Measurements from ENCODE around the gene ZBTB16. TPM values are rescaled to one million over a fixed set of nuclear protein-coding genes. Genes with fewer than 3 reads are reported as not detected.

ZBTB16 gene
- total RNA-seq, 1 experiment from 2014 or later = 0.21 TPM

DNA sequence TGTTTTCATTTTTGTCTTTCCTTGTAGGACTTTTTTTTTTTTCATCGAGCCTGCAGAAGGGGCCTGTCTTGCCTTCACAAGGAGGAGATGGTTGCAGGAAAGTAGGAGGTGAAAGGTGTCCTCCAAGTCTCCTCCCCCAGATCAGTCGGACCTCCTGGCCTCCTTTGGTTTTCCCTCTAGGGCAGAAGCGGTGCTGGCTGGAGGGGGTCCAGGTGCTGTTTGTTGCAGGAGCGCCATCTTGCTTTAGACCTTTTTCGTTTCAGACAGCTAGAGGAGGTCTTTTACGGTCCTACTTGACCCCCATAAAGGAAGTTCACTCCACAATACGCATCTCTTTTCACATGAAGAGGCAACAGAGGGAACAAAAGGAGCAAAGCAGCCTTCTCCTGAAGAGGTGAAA, 66.0 kb downstream of the ZBTB16 start:
- TF ChIP-seq, protein P1, sequence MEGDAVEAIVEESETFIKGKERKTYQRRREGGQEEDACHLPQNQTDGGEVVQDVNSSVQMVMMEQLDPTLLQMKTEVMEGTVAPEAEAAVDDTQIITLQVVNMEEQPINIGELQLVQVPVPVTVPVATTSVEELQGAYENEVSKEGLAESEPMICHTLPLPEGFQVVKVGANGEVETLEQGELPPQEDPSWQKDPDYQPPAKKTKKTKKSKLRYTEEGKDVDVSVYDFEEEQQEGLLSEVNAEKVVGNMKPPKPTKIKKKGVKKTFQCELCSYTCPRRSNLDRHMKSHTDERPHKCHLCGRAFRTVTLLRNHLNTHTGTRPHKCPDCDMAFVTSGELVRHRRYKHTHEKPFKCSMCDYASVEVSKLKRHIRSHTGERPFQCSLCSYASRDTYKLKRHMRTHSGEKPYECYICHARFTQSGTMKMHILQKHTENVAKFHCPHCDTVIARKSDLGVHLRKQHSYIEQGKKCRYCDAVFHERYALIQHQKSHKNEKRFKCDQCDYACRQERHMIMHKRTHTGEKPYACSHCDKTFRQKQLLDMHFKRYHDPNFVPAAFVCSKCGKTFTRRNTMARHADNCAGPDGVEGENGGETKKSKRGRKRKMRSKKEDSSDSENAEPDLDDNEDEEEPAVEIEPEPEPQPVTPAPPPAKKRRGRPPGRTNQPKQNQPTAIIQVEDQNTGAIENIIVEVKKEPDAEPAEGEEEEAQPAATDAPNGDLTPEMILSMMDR (IDR thresholded peaks at IDR 0.05) = no peak
- TF ChIP-seq TCF7L2 (IDR thresholded peaks at IDR 0.05; ENCODE audit: low read depth, low read length) (no peak), POLR2AphosphoS5 (IDR thresholded peaks at IDR 0.05; ENCODE audit: low read depth, low read length) (no peak), SIN3A (IDR thresholded peaks at IDR 0.05; ENCODE audit: borderline replicate concordance, insufficient read depth, low read depth, low read length) (no peak)
- TF ChIP-seq, protein P2, sequence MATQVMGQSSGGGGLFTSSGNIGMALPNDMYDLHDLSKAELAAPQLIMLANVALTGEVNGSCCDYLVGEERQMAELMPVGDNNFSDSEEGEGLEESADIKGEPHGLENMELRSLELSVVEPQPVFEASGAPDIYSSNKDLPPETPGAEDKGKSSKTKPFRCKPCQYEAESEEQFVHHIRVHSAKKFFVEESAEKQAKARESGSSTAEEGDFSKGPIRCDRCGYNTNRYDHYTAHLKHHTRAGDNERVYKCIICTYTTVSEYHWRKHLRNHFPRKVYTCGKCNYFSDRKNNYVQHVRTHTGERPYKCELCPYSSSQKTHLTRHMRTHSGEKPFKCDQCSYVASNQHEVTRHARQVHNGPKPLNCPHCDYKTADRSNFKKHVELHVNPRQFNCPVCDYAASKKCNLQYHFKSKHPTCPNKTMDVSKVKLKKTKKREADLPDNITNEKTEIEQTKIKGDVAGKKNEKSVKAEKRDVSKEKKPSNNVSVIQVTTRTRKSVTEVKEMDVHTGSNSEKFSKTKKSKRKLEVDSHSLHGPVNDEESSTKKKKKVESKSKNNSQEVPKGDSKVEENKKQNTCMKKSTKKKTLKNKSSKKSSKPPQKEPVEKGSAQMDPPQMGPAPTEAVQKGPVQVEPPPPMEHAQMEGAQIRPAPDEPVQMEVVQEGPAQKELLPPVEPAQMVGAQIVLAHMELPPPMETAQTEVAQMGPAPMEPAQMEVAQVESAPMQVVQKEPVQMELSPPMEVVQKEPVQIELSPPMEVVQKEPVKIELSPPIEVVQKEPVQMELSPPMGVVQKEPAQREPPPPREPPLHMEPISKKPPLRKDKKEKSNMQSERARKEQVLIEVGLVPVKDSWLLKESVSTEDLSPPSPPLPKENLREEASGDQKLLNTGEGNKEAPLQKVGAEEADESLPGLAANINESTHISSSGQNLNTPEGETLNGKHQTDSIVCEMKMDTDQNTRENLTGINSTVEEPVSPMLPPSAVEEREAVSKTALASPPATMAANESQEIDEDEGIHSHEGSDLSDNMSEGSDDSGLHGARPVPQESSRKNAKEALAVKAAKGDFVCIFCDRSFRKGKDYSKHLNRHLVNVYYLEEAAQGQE (IDR thresholded peaks at IDR 0.05; ENCODE audit: insufficient read depth in 1 of 2, low read depth in 2 of 2, low read length in 1 of 2) = no peak
- in situ Hi-C loops (cut with HindIII; ENCODE audit: low pct_unique_long_range_greater_than_20kb, low sequenced_read_pairs) = no loop called here
- no peak overlapping the region for H3K4me3 ChIP-seq (ENCODE audit: low read depth in 2 of 2, low read length in 2 of 2)
- ChIA-PET POLR2A (no interaction called here), CTCF (no interaction called here)
- no TSS peak for BruUV-seq (replicated peaks)
- no peaks in the 10 kb centered on the region for H3K36me3 ChIP-seq (ENCODE audit: control insufficient read depth, insufficient read depth, low read length)
- H3K27ac ChIP-seq (ENCODE audit: low read length) = no peak overlapping the region
- intact Hi-C loops (cut with micrococcal nuclease; ENCODE audit: unreplicated experiment) = no loop called here
- H3K4me1 ChIP-seq (ENCODE audit: control insufficient read depth, insufficient read depth, low read length) = no peaks in the 10 kb centered on the region
- H3K9me3 ChIP-seq (ENCODE audit: control insufficient read depth, insufficient read depth, low read depth, low read length) = no peaks in the 10 kb centered on the region
- ATAC-seq (no peak), DNase-seq (ENCODE audit: low read depth, low spot score) (no peak)
- H3K27me3 ChIP-seq (ENCODE audit: control insufficient read depth, insufficient read depth, low read length) = peaks cover 24% of the 10 kb centered on the region

DNA sequence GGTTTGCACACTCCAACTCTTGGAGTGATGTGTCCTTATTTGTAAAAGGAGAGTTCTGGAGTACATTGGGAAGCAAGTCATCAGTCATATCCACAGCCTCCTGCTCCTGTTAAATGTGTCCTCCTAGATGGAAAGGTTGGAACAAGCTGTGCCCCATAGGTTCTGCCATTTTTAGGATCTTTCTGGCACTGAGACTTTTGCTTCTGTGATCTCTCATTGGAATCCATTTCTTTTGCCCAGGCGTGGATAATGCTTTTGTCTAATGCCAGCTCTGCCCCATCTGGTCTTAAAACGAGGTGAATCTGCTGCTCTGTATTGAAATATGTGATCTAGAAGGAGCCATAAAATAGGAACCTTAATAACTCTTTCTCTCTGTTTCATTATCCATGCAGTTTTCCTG, 66.4 kb downstream of the ZBTB16 start:
- intact Hi-C loops (cut with micrococcal nuclease; ENCODE audit: unreplicated experiment) (no loop called here), in situ Hi-C loops (cut with HindIII; ENCODE audit: low pct_unique_long_range_greater_than_20kb, low sequenced_read_pairs) (no loop called here)
- ATAC-seq (no peak), DNase-seq (ENCODE audit: low read depth, low spot score) (no peak)
- POLR2A ChIA-PET = no interaction called here
- Histone ChIP-seq H3K27me3 (ENCODE audit: control insufficient read depth, insufficient read depth, low read length) (peaks cover 25% of the 10 kb centered on the region), H3K27ac (ENCODE audit: low read length) (no peak overlapping the region), H3K4me3 (ENCODE audit: low read depth in 2 of 2, low read length in 2 of 2) (no peak overlapping the region), H3K36me3 (ENCODE audit: control insufficient read depth, insufficient read depth, low read length) (no peaks in the 10 kb centered on the region), H3K9me3 (ENCODE audit: control insufficient read depth, insufficient read depth, low read depth, low read length) (no peaks in the 10 kb centered on the region), H3K4me1 (ENCODE audit: control insufficient read depth, insufficient read depth, low read length) (no peaks in the 10 kb centered on the region)
- no TSS peak for BruUV-seq (replicated peaks)
- CTCF ChIA-PET = no interaction called here
- TF ChIP-seq, protein P2 (IDR thresholded peaks at IDR 0.05; ENCODE audit: insufficient read depth in 1 of 2, low read depth in 2 of 2, low read length in 1 of 2) = no peak
- TF ChIP-seq, protein P1 (IDR thresholded peaks at IDR 0.05) = no peak
- TF ChIP-seq POLR2AphosphoS5 (IDR thresholded peaks at IDR 0.05; ENCODE audit: low read depth, low read length) = no peak
- TF ChIP-seq SIN3A (IDR thresholded peaks at IDR 0.05; ENCODE audit: borderline replicate concordance, insufficient read depth, low read depth, low read length) = no peak
- no peak for TF ChIP-seq TCF7L2 (IDR thresholded peaks at IDR 0.05; ENCODE audit: low read depth, low read length)

Data from Panc1 (cell line).